Measurements from ENCODE around the gene MPC2. TPM values are rescaled to one million over a fixed set of nuclear protein-coding genes. Genes with fewer than 3 reads are reported as not detected.

Gene MPC2
- total RNA-seq, 1 experiment from 2014 or later: 42.8 TPM

GRCh38 chr1:167910530-167910929 lies 26.3 kb downstream of the MPC2 start:
- no peak overlapping the region for H3K4me3 Mint-ChIP-seq
- ATAC-seq (no peak), DNase-seq (ENCODE audit: low spot score) (no peak)
- peaks cover 3% of the 10 kb centered on the region; the same call in 1 of the 2 replicates for H3K27me3 Mint-ChIP-seq (ENCODE audit: low read depth)
- H3K27ac Mint-ChIP-seq: no peak overlapping the region
- ChIA-PET POLR2A (no interaction called here), CTCF (no interaction called here)
- peaks cover 23% of the 10 kb centered on the region for H3K36me3 Mint-ChIP-seq
- H3K4me1 Mint-ChIP-seq: peaks cover 41% of the 10 kb centered on the region
- no peak for TF ChIP-seq ZNF317 (CRISPR knock-in tag; IDR thresholded peaks at IDR 0.05; ENCODE audit: borderline replicate concordance, low read depth)
- no peak for TF ChIP-seq ARID4B (CRISPR knock-in tag; IDR thresholded peaks at IDR 0.05; ENCODE audit: borderline replicate concordance)
- TF ChIP-seq JUN (CRISPR knock-in tag; IDR thresholded peaks at IDR 0.05): no peak
- peaks cover 29% of the 10 kb centered on the region for H3K9me3 Mint-ChIP-seq

GRCh38 chr1:167909691-167910180 lies 27.1 kb downstream of the MPC2 start:
- Mint-ChIP-seq H3K27ac (no peak overlapping the region), H3K4me1 (peaks cover 49% of the 10 kb centered on the region), H3K36me3 (peaks cover 23% of the 10 kb centered on the region), H3K9me3 (peaks cover 29% of the 10 kb centered on the region), H3K27me3 (ENCODE audit: low read depth) (peaks cover 3% of the 10 kb centered on the region; the same call in 1 of the 2 replicates), H3K4me3 (no peak overlapping the region)
- DNase-seq (ENCODE audit: low spot score): no peak
- CTCF ChIA-PET: no interaction called here
- no peak for ATAC-seq
- POLR2A ChIA-PET: no interaction called here
- TF ChIP-seq KAT7 (CRISPR knock-in tag; IDR thresholded peaks at IDR 0.05; ENCODE audit: borderline replicate concordance): no peak
- TF ChIP-seq CBFB (CRISPR knock-in tag; IDR thresholded peaks at IDR 0.05; ENCODE audit: low read depth): no peak
- no peak for TF ChIP-seq ZNF425 (CRISPR knock-in tag; conservative IDR thresholded peaks at IDR 0.05)
- no peak for TF ChIP-seq ARID4B (CRISPR knock-in tag; IDR thresholded peaks at IDR 0.05; ENCODE audit: borderline replicate concordance)
- TF ChIP-seq E2F5 (CRISPR knock-in tag; IDR thresholded peaks at IDR 0.05): no peak
- TF ChIP-seq ELF4 (CRISPR knock-in tag; IDR thresholded peaks at IDR 0.05; ENCODE audit: low read depth): no peak
- no peak for TF ChIP-seq CDX4 (CRISPR knock-in tag; IDR thresholded peaks at IDR 0.05; ENCODE audit: borderline replicate concordance)
- TF ChIP-seq PRDM15 (CRISPR knock-in tag; IDR thresholded peaks at IDR 0.05): no peak
- no peak for TF ChIP-seq MAX (CRISPR knock-in tag; IDR thresholded peaks at IDR 0.05)
- TF ChIP-seq NR1H2 (CRISPR knock-in tag; IDR thresholded peaks at IDR 0.05): no peak
- no peak for TF ChIP-seq ZNF317 (CRISPR knock-in tag; IDR thresholded peaks at IDR 0.05; ENCODE audit: borderline replicate concordance, low read depth)
- no peak for TF ChIP-seq GABPB1 (CRISPR knock-in tag; IDR thresholded peaks at IDR 0.05)
- TF ChIP-seq ATF1 (CRISPR knock-in tag; IDR thresholded peaks at IDR 0.05): no peak
- no peak for TF ChIP-seq GTF2I (CRISPR knock-in tag; conservative IDR thresholded peaks at IDR 0.05)

Measured in WTC11 (cell line).